Stimulated activated naive CD4-positive, alpha-beta T cell (primary cell): Measurements from ENCODE around the gene SH3GL3.

ENCODE experiments used
- DNase-seq, 6 experiments: peaks; one replicate each; lab custom pipeline; 2025; lab: John Stamatoyannopoulos, UW

The SH3GL3 gene

GRCh38 chr15:83462953-83463433 is 15.9 kb downstream of the SH3GL3 start:
- DNase-seq: no peak

GRCh38 chr15:83470887-83471286 is 23.7 kb downstream of the SH3GL3 start:
- no peak for DNase-seq

- DNase-seq: no peak
Measured at GRCh38 chr15:83471307-83471866, 24.2 kb downstream of the SH3GL3 start.

- no peak for DNase-seq
Measured at GRCh38 chr15:83472151-83472550, 25.0 kb downstream of the SH3GL3 start.

- no peak for DNase-seq
Measured at GRCh38 chr15:83472797-83473196, 25.7 kb downstream of the SH3GL3 start.

GRCh38 chr15:83474578-83474977 is 27.4 kb downstream of the SH3GL3 start:
- DNase-seq: no peak

GRCh38 chr15:83475551-83475950 is 28.4 kb downstream of the SH3GL3 start:
- DNase-seq: no peak

GRCh38 chr15:83476066-83476465 is 28.9 kb downstream of the SH3GL3 start:
- no peak for DNase-seq

- no peak for DNase-seq
Measured at GRCh38 chr15:83476708-83477107, 29.6 kb downstream of the SH3GL3 start.

GRCh38 chr15:83477172-83477807 is 30.1 kb downstream of the SH3GL3 start:
- no peak for DNase-seq

- DNase-seq: no peak
Measured at GRCh38 chr15:83477808-83478537, 30.8 kb downstream of the SH3GL3 start.

GRCh38 chr15:83483612-83484011 is 36.5 kb downstream of the SH3GL3 start:
- DNase-seq: no peak

- DNase-seq: no peak
Measured at GRCh38 chr15:83484636-83485035, 37.5 kb downstream of the SH3GL3 start.

- no peak for DNase-seq
Measured at GRCh38 chr15:83486363-83486762, 39.2 kb downstream of the SH3GL3 start.

GRCh38 chr15:83487519-83487918 is 40.4 kb downstream of the SH3GL3 start:
- no peak for DNase-seq

GRCh38 chr15:83489690-83490089 is 42.5 kb downstream of the SH3GL3 start:
- DNase-seq: no peak

GRCh38 chr15:83491486-83491885 is 44.3 kb downstream of the SH3GL3 start:
- DNase-seq: no peak

- no peak for DNase-seq
Measured at GRCh38 chr15:83496766-83497165, 49.6 kb downstream of the SH3GL3 start.

GRCh38 chr15:83498374-83498773 is 51.2 kb downstream of the SH3GL3 start:
- no peak for DNase-seq

- DNase-seq: no peak
Measured at GRCh38 chr15:83498801-83499200, 51.7 kb downstream of the SH3GL3 start.

- no peak for DNase-seq
Measured at GRCh38 chr15:83499476-83499875, 52.3 kb downstream of the SH3GL3 start.

GRCh38 chr15:83503595-83504364 is 56.6 kb downstream of the SH3GL3 start:
- no peak for DNase-seq

- no peak for DNase-seq
Measured at GRCh38 chr15:83504365-83504764, 57.2 kb downstream of the SH3GL3 start.
